MM.1S (cell line): ENCODE data around the gene LUZP1.

Experiments used
- CTCF ChIP-seq: fragments of 300-600 bp; sonication (generic); IDR thresholded peaks from 2 replicates; pipeline ENCODE4 v1.5.1; 2016; ENCODE audit warnings: antibody characterized with exemption, low read length, mixed read lengths
- EZH2 ChIP-seq: fragments of 300-600 bp; sonication (generic); optimal IDR thresholded peaks from 2 replicates; pipeline ENCODE3; 2017; ENCODE audit warnings: low read depth, mild to moderate bottlenecking, antibody characterized with exemption, low read length, mixed read lengths
- EZH2phosphoT487 ChIP-seq: fragments of 300-600 bp; sonication (generic); IDR thresholded peaks from 2 replicates; pipeline ENCODE4 v1.6.1; 2018; ENCODE audit warnings: antibody characterized with exemption, low read length

GRCh38 chr1:23102289-23102688 is 66.4 kb downstream of the LUZP1 start:
- no peak for TF ChIP-seq CTCF
- no peak for TF ChIP-seq EZH2
- no peak for TF ChIP-seq EZH2phosphoT487
